OCI-LY3 (cell line): Measurements from ENCODE around the gene CRIM1.

Source experiments
- CTCF ChIP-seq: fragments of 200-600, 300-600 bp; sonication (generic); IDR thresholded peaks from 2 replicates; pipeline ENCODE4 v1.5.1; 2014; ENCODE audit warnings: antibody characterized with exemption, low read length, low read depth
- EZH2phosphoT487 ChIP-seq: fragments of 200-600 bp; shearing (Covaris generic); IDR thresholded peaks from 2 replicates; pipeline ENCODE4 v1.6.1; 2018; ENCODE audit warnings: antibody characterized with exemption, mixed run types, low read depth

GRCh38 chr2:36562973-36563532, 207.5 kb downstream of the CRIM1 start:
- TF ChIP-seq EZH2phosphoT487: no peak
- no peak for TF ChIP-seq CTCF
